ENCODE measurements around the gene TP53I13. TPM values are rescaled to one million over a fixed set of nuclear protein-coding genes. Genes with fewer than 3 reads are reported as not detected.

The TP53I13 gene
- total RNA-seq, 1 experiment from 2014 or later, result 28.1 TPM

DNA sequence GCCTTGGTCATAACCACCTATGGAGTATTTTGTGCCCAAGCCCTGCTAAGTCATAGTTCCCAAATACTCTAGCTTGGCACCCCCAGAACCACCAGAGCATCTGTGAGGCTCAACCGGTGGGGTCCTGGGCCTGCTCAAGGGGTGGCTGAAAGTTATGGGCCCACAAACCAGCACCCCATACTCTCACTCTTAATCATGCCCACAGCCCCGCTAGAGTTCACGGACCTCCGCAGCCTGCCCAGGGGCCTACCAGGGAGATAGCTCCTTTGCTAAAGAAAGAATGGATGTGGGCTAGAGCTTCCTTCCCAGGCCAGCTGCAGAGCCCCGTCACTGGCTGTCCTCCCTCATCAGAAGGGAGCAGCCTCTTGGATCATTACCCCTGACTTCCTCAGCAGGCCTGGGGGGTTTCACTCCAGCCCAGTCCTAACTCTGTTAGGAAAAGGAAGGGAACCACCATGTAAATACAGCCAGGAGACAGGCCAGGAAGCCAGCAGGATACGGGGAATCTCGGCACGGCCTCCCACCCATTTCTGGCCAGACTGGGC lies 19.6 kb downstream of the TP53I13 start:
- Mint-ChIP-seq H3K4me3 (peak overlapping the region; percentile 78 to 87), H3K4me1 (peaks cover 52 to 66% of the 10 kb centered on the region in 2 experiments), H3K36me3 (ENCODE audit: insufficient read depth in 1 of 3, low read depth in 3 of 3) (peaks cover 5 to 9% (median 7%) of the 10 kb centered on the region in 3 experiments; a peak in 6 of 7 replicates), H3K27ac (no peak overlapping the region), H3K27me3 (ENCODE audit: low read depth) (peaks cover 3% of the 10 kb centered on the region; the same call in 1 of the 2 replicates), H3K9me3 (no peaks in the 10 kb centered on the region)
- DNase-seq, result no peak
- Histone ChIP-seq H3T11ph (ENCODE audit: low read length) (no peak overlapping the region), H2BK15ac (ENCODE audit: low read depth, low read length) (no peak overlapping the region), H2AK5ac (ENCODE audit: insufficient read length, low read length) (no peak overlapping the region), H3K9ac (ENCODE audit: extremely low read depth, insufficient read length, low read length) (peak overlapping the region; percentile 0), H3K79me1 (ENCODE audit: insufficient read depth, low read depth, low read length, poor library complexity, severe bottlenecking) (peaks cover 4% of the 10 kb centered on the region), H2BK12ac (ENCODE audit: insufficient read length, low read depth, low read length) (no peak overlapping the region), H2BK120ac (ENCODE audit: low read depth, low read length, poor library complexity, severe bottlenecking) (no peak overlapping the region), H3K14ac (ENCODE audit: insufficient read depth, low read length) (no peak overlapping the region), H3K4me2 (ENCODE audit: insufficient read depth, insufficient read length, low read length) (peak overlapping the region; percentile 76), H3K27ac (ENCODE audit: insufficient read length, low read depth, low read length) (no peak overlapping the region), H2BK20ac (ENCODE audit: low read depth, low read length, poor library complexity, severe bottlenecking) (no peak overlapping the region), H4K20me1 (ENCODE audit: control insufficient read depth, insufficient read depth, insufficient read length) (no peaks in the 10 kb centered on the region), H3K18ac (ENCODE audit: insufficient read length, low read depth, low read length) (no peak overlapping the region), H4K5ac (ENCODE audit: insufficient read length, low read depth, low read length) (no peak overlapping the region), H2AFZ (ENCODE audit: low read length) (no peak overlapping the region), H3K9me3 (ENCODE audit: control insufficient read depth, low read depth, low read length) (no peaks in the 10 kb centered on the region), H3K79me2 (ENCODE audit: insufficient read depth, low read length) (peaks cover 23% of the 10 kb centered on the region; the same call in 1 of the 2 replicates), H3K4ac (ENCODE audit: low read depth, low read length) (no peak overlapping the region), H3K27me3 (ENCODE audit: insufficient read depth, low read length) (no peaks in the 10 kb centered on the region), H3K56ac (ENCODE audit: insufficient read length, low read depth, low read length) (no peak overlapping the region), H4K8ac (replicated peaks; ENCODE audit: insufficient read length, low read depth, low read length) (no peak overlapping the region), H3K23ac (ENCODE audit: insufficient read length, low read depth, low read length) (no peak overlapping the region), H3K23me2 (ENCODE audit: insufficient read length, low read depth, low read length, poor library complexity, severe bottlenecking) (peaks cover 34% of the 10 kb centered on the region), H3K4me1 (ENCODE audit: insufficient read depth, low read length) (peaks cover 15% of the 10 kb centered on the region; the same call in 1 of the 2 replicates), H2BK5ac (ENCODE audit: insufficient read length, low read length) (no peak overlapping the region), H4K91ac (ENCODE audit: insufficient read length, low read depth, low read length) (no peak overlapping the region)
- no CpG with 5 or more reads among the region's 8 CpGs for WGBS (ENCODE audit: extremely low coverage, insufficient read length, low lambda C conversion rate)
- TF ChIP-seq CTCF (conservative IDR thresholded peaks at IDR 0.05), result no peak

Data from H9 (cell line).